ENCODE measurements around the gene FLAD1. TPM values are rescaled to one million over a fixed set of nuclear protein-coding genes. Genes with fewer than 3 reads are reported as not detected.

The FLAD1 gene
- total RNA-seq, 4 donors from 2014 or later: 21.5 to 30.9 (median 29.5) TPM

DNA sequence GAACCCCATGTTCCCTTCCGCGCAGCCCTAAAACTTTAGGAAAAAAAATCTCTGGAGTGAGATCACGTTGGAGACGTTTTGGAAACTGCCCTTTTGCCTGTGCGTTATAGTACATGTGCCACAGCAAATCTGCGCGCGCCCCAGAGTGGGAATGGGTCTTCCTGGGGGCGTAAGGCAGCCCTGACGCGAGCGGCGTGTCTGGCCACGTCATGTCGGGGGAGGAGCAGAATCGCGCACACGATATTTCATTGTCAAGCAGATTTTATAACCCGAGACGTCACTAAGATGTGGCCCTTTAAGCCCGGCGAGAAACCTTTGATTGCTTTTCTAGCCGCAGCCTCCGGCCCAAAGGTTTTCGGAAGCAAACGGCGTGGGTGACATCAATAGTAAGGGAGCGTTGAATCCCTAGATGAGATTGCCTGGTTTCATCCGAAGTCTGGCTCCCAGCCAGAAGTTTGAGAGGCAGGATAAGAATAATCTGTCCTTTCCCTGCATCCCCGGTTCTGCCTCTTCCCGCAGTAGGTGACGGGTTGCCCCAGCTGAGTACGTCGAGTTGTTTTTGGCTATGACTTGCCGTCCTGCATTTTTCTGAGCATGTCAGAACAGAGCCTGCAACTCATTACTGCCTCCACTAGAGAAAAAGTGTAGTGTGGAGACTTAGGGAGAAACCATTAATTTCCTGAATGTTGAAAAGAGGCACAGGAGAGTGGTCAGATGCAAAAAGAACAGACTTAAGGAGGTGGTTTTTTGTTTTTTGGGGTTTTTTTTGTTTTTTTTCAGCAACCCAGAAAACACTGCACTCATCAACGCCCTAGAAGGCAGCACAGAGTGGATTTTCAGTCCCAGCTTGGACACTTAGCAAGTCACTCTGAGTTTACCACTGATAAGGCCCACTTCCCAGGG lies 45.8 kb upstream of the FLAD1 start:
- intact Hi-C loops (cut with DNase I): no loop called here
- H3K4me1 ChIP-seq: peaks cover 52 to 77% (median 52%) of the 10 kb centered on the region in 3 donors
- 2% methylated on average over 9 to 11 of the region's 36 CpGs for WGBS, 2 donors

DNA sequence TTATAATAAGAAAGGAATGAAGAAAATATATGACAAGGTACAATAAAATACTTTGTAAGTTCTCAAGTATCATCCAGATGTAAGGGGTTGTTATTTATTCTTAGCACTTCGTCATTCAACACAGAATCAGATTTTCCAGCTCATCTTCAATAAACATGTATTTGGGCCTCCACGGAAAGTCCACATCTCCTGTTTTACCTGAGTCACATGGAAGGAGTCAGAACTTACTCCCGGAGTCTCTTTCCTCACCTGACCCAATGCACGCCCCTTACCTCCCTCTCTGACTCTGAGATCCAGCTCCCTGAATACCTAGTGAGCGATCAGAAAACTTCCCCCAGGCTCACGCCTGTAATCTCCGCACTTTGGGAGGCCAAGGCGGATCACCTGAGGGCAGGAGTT lies 45.2 kb upstream of the FLAD1 start:
- H3K36me3 ChIP-seq: no peaks in the 10 kb centered on the region
- DNase-seq: no peak
- H3K27ac ChIP-seq: peak overlapping the region; percentile 97 to 99 (median 98)
- intact Hi-C loops (cut with DNase I): no loop called here
- 35 to 54% methylated on average over 3 to 6 of the region's 8 CpGs for WGBS, 2 donors
- H3K4me3 ChIP-seq: peak overlapping the region in 3 of 4 donors; percentile 65 to 75 (median 71)
- peaks cover 56 to 77% (median 58%) of the 10 kb centered on the region in 3 donors for H3K4me1 ChIP-seq
- H3K27me3 ChIP-seq: no peaks in the 10 kb centered on the region
- TF ChIP-seq, protein P1, sequence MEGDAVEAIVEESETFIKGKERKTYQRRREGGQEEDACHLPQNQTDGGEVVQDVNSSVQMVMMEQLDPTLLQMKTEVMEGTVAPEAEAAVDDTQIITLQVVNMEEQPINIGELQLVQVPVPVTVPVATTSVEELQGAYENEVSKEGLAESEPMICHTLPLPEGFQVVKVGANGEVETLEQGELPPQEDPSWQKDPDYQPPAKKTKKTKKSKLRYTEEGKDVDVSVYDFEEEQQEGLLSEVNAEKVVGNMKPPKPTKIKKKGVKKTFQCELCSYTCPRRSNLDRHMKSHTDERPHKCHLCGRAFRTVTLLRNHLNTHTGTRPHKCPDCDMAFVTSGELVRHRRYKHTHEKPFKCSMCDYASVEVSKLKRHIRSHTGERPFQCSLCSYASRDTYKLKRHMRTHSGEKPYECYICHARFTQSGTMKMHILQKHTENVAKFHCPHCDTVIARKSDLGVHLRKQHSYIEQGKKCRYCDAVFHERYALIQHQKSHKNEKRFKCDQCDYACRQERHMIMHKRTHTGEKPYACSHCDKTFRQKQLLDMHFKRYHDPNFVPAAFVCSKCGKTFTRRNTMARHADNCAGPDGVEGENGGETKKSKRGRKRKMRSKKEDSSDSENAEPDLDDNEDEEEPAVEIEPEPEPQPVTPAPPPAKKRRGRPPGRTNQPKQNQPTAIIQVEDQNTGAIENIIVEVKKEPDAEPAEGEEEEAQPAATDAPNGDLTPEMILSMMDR (IDR thresholded peaks at IDR 0.05): no peak
- no peak for TF ChIP-seq POLR2A (IDR thresholded peaks at IDR 0.05)
- H3K9me3 ChIP-seq: no peaks in the 10 kb centered on the region

More for the DNA sequence above, 45.8 kb upstream of the FLAD1 start:
- TF ChIP-seq, protein P1 (IDR thresholded peaks at IDR 0.05): peak in 3 of 6 experiments; percentile 32 to 40 (median 36)
- peak in 2 of 4 donors; percentile 40 to 73 for TF ChIP-seq POLR2A (IDR thresholded peaks at IDR 0.05)
- H3K27me3 ChIP-seq: no peaks in the 10 kb centered on the region
- peak overlapping the region; percentile 97 to 99 (median 98) for H3K27ac ChIP-seq
- H3K36me3 ChIP-seq: no peaks in the 10 kb centered on the region
- H3K9me3 ChIP-seq: no peaks in the 10 kb centered on the region
- peak overlapping the region; percentile 49 to 75 (median 68) for H3K4me3 ChIP-seq
- DNase-seq: peak; percentile 56

DNA sequence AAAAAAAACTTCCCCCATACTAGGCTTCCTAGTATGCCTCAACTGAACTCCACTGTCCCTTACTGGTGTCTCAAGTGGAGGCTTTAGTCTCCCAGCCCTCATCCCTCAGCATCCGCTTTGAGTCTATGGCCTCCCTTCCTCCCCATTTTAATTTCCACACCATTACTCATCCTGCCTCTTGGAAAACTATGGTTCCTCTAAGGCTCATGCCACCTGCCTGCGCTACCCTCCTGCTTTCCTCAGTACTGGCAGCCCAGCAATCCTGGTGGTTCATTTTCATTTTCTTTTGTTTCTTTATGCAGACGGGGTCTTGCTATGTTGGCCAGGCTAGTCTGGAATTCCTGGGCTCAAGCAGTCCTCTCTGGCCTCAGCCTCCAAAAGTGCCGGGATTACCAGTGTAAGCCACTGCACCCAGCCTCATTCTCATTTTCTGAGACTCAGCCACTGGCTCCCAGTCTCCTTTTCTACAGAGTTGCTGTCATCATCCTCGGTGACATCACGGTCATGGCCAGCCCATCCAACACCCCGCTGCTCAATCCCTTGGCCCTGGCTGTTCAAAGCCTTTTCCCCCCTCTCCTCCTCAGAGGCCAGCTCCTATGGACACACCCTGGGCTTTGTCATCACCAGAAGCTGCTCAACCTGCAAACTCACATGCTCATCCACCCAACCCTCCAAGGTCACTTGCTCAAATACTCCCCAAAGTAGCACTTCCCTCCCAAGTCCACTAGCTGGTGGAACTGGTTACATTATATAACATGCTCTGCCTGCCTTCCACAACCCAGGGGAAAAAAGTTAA lies 44.3 kb upstream of the FLAD1 start:
- TF ChIP-seq POLR2A (IDR thresholded peaks at IDR 0.05): peak in 1 of 4 donors; percentile 14
- TF ChIP-seq, protein P1 (IDR thresholded peaks at IDR 0.05): peak in 2 of 6 experiments; percentile 37 to 39
- Histone ChIP-seq H3K36me3 (no peaks in the 10 kb centered on the region), H3K27me3 (no peaks in the 10 kb centered on the region), H3K27ac (peak overlapping the region; percentile 97 to 99 (median 98)), H3K9me3 (no peaks in the 10 kb centered on the region), H3K4me1 (peaks cover 64 to 83% (median 67%) of the 10 kb centered on the region in 3 donors), H3K4me3 (no peak overlapping the region)
- intact Hi-C loops (cut with DNase I): no loop called here
- WGBS, 2 donors: 80 to 91% methylated on average over 7 of the region's 7 CpGs
- DNase-seq: no peak

DNA sequence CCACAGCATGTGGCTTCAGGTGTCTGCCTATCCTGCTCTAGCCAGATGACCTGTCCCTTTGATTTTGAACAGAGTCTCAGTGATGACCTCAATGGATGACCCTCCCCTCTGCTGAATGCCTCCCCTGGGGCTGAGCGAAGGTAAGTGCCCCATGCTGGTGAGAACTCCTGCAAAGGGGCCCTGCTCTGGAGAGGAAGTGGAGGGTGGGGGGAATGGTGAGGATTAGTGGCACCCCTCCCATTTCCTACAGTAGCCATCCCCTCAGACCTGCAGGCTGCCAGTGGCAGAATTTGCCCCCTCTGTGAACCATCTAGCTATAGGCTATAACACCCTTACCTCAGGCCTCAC lies 43.0 kb upstream of the FLAD1 start:
- no peaks in the 10 kb centered on the region for H3K9me3 ChIP-seq
- no peaks in the 10 kb centered on the region for H3K27me3 ChIP-seq
- H3K4me3 ChIP-seq: no peak overlapping the region
- peaks cover 69 to 90% (median 73%) of the 10 kb centered on the region in 3 donors for H3K4me1 ChIP-seq
- intact Hi-C loops (cut with DNase I): no loop called here
- 100% methylated on average over 1 of the region's 1 CpG for WGBS, 2 donors
- peak overlapping the region in 3 of 4 donors; percentile 81 to 98 (median 97) for H3K27ac ChIP-seq
- no peak for DNase-seq
- TF ChIP-seq POLR2A (IDR thresholded peaks at IDR 0.05): no peak
- TF ChIP-seq, protein P1 (IDR thresholded peaks at IDR 0.05): no peak
- H3K36me3 ChIP-seq: peaks cover 0 to 10% (median 3%) of the 10 kb centered on the region in 3 donors
